ENCODE data around the gene ARHGEF26.

GRCh38 chr3:154252759-154253638, 131.8 kb downstream of the ARHGEF26 start:
- peak; percentile 81 to 92 (median 89) for TF ChIP-seq CTCF (IDR thresholded peaks at IDR 0.05)
- no peak for TF ChIP-seq EP300 (IDR thresholded peaks at IDR 0.05)
- peak; percentile 65 to 69 for TF ChIP-seq POLR2AphosphoS5 (IDR thresholded peaks at IDR 0.05)
- TF ChIP-seq POLR2A (IDR thresholded peaks at IDR 0.05; ENCODE audit: low read depth) = no peak
